ENCODE measurements around the gene PRR23B. TPM values are rescaled to one million over a fixed set of nuclear protein-coding genes. Genes with fewer than 3 reads are reported as not detected.

PRR23B gene
- total RNA-seq = not detected

DNA sequence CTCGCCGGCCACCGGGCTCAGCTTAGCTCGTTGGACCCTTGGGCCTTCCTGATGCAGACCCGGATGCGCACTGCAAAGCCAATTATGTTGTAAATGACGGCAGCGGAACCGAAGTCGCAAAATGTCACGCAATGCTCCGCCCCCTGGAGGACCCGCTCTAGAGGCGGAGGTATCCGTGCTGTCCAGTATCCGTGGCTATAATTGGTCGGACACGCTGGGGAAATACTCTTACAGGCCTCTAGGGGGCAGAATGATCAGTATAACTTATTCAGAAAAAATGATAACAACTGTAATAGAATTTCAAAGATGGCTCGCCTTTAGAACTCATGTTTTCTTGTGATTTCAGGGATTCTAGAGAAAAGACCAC, at the start of gene PRR23B:
Gene PRR23B, minus strand, starts transcription at position 59 of the 367 bp plus-strand sequence. CDS start 265 bp downstream, outside the sequence.

GRCh38 chr3:139044366-139045210, 23.9 kb upstream of the PRR23B start, which contains the start of gene PRR23C:
Gene PRR23C, minus strand, starts transcription at chr3:139044892. Its CDS starts 272 bp downstream, at chr3:139044620.

GRCh38 chr3:139006051-139006716, 14.5 kb downstream of the PRR23B start, which contains the start of gene PRR23A:
Gene PRR23A, minus strand, starts transcription at chr3:139006268. Its CDS starts 0 bp downstream, at chr3:139006268.

Other genes with a start within 250 kb of the PRR23B start
- 10 to 100 TPM; 11.9 to 14.4 TPM for gene PIK3CB, start 186.0 kb downstream of the PRR23B start, total RNA-seq
- gene FOXL2, start 73.8 kb downstream of the PRR23B start, total RNA-seq = not detected
- not detected for gene FOXL2NB, start 73.7 kb downstream of the PRR23B start, total RNA-seq
- not detected for gene PRR23A, start 14.7 kb downstream of the PRR23B start, total RNA-seq
- gene PRR23C, start 24.0 kb upstream of the PRR23B start, total RNA-seq = not detected

All from activated naive CD4-positive, alpha-beta T cell treated with anti-CD3 and anti-CD28 coated beads, Interleukin-2, amount 10 ng/mL, durations not matched to agents 5 hours and 36 hours (primary cell).